Skeletal muscle cell (primary cell): ENCODE results near the gene LANCL2.

Experiments
- DNase-seq: peaks from one replicate; pipeline ENCODE4 v3.0.0-alpha.2; 2010; ENCODE audit warnings: low read depth
- H3K4me3 ChIP-seq: 2 replicates; pipeline ENCODE4 v1.5.1; 2011; ENCODE audit warnings: low read depth, mild to moderate bottlenecking, control low read depth, low read length, moderate library complexity

The LANCL2 gene

DNA sequence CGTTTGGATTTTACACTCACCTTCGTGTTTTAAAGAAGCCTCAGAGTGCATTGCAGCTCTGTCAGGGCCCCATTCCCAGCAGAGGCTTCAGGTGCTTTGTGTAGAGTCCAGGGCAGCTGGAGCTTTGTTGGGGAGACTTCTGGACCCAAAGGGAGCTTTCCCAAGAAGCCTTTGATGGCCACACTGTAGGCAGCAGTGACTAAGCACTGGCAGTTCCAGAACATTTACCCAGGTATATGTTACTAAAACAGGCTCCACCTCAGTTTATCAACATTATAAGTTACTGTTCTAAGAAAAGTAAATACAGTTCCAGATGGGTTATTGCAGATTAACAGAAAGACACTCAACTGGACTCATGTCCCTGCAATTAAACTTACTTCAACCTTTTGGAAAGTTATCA lies 66.8 kb downstream of the LANCL2 start:
- no peak overlapping the region for H3K4me3 ChIP-seq
- DNase-seq, result no peak

GRCh38 chr7:55432506-55432905 lies 67.4 kb downstream of the LANCL2 start:
- H3K4me3 ChIP-seq, result no peak overlapping the region
- no peak for DNase-seq

- H3K4me3 ChIP-seq, result no peak overlapping the region
- no peak for DNase-seq
These were observed 68.0 kb downstream of the LANCL2 start for GRCh38 chr7:55432939-55433784.

- H3K4me3 ChIP-seq, result no peak overlapping the region
- DNase-seq, result no peak
These were observed 70.3 kb downstream of the LANCL2 start for GRCh38 chr7:55435466-55435865.

DNA sequence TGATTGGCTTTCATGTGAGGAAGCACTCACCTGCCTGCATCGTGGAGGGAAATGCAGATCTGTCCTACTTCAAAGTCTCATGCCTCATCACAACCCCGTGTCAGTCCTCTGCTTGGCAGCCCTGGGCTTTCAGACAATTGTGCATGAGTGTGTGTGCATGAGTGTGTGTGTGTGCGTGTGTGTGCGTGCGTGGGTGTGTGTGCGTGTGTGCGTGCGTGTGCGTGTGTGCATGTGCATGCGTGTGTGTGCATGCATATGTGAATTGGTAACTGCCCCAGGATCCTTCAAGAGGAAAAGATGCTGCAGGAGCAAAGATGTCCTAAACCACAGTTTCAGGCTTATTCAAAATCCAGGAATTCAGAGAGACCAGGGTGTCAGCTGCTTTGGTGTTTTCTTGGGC lies 71.3 kb downstream of the LANCL2 start:
- no peak overlapping the region for H3K4me3 ChIP-seq
- DNase-seq, result no peak

- H3K4me3 ChIP-seq, result no peak overlapping the region
These were observed 72.2 kb downstream of the LANCL2 start for GRCh38 chr7:55437375-55437774.

DNA sequence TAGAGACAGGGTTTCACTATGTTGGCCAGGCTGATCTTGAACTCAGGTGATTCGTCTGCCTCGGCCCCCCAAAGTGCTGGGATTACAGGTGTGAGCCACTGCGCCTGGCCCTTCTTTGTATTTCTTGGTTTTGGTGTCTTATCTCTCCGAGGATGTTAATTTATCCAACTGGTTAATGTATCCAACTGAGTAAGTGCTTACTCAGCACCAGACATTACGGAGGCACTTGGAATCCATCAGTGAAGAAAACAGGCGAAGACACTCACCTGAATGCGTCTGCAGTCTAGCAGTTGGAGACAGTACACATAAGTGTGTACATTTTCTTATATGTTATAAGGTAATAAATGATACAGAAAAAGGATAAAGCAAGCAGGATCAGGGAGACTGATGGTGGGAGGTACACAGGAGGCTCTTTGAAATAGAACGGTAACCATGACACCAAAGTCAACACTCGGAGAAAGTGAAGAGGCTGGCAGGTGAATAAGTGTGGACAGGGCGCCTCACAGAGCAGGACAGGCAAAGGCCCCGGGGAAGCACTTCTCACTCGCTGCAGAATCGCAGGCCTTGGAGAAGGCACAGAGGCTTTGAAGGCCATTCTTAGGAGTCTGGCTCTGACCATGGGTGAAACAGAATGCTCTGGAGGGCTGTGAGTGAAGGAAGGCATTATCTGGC lies 73.1 kb downstream of the LANCL2 start:
- no peak for DNase-seq
- H3K4me3 ChIP-seq, result no peak overlapping the region

More at GRCh38 chr7:55437375-55437774, 72.2 kb downstream of the LANCL2 start:
- no peak for DNase-seq

GRCh38 chr7:55438757-55439525 lies 73.8 kb downstream of the LANCL2 start:
- DNase-seq, result no peak
- H3K4me3 ChIP-seq, result no peak overlapping the region

- no peak overlapping the region for H3K4me3 ChIP-seq
- no peak for DNase-seq
These were observed 74.5 kb downstream of the LANCL2 start for GRCh38 chr7:55439627-55440026.

- no peak for DNase-seq
- H3K4me3 ChIP-seq, result no peak overlapping the region
These were observed 75.0 kb downstream of the LANCL2 start for GRCh38 chr7:55440040-55440690.

DNA sequence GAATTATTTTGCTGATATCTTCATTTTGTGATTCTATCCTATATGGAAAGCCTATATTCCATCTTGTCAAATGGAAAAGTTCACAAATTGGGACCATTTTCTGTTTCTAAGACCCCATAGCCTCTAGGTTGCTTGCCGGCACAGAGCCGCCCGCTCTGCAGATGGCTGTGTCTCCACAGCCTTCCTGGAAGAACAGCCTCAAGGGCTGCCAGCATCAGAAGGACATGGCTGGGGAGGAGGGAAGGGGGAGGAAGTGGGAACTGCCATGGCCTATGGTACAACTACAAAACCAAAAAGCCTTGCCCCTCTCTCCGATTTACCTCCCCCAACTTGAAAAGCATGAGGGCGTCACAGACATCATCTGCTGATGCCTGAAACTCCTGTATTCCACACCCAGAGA lies 75.9 kb downstream of the LANCL2 start:
- no peak for DNase-seq
- no peak overlapping the region for H3K4me3 ChIP-seq

DNA sequence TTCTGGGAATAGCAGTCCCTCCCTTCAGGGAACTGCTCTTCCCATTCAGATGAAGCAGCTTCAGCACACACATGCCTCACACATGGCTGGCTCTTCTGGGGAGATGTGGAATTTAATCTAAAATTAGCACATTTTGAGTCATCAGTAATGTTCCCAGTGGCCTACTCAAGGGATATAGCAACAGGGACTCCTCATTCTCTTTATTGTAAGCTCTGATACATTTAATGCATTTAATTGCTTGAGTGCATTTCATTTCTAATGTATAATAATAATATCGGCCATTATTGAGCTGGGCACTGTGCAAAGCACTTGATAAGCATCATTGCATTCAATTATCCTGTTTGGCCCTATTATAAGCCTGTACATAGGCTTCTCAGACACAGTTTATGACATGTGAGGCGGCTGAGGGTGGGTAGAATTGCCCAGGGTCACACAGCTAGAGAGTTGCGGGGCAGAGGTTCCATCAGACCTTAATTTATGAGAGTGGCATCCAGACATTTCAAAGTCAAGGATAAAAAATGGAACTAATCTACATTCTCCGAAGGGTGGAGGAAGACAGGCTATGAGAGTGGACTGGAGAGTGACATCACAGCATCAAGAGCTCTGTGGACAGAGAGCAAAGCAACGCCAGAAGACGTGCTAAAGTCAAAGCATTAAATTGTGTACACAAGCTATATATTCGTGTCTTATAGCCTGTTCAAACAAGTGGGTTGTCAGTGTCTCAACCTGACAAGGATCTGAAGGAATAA lies 76.8 kb downstream of the LANCL2 start:
- DNase-seq, result peak; percentile 33

GRCh38 chr7:55444786-55445185 lies 79.6 kb downstream of the LANCL2 start:
- DNase-seq, result no peak
- H3K4me3 ChIP-seq, result no peak overlapping the region

More for the DNA sequence above, 76.8 kb downstream of the LANCL2 start:
- H3K4me3 ChIP-seq, result no peak overlapping the region

GRCh38 chr7:55448526-55448925 lies 83.4 kb downstream of the LANCL2 start:
- no peak overlapping the region for H3K4me3 ChIP-seq
- DNase-seq, result no peak

DNA sequence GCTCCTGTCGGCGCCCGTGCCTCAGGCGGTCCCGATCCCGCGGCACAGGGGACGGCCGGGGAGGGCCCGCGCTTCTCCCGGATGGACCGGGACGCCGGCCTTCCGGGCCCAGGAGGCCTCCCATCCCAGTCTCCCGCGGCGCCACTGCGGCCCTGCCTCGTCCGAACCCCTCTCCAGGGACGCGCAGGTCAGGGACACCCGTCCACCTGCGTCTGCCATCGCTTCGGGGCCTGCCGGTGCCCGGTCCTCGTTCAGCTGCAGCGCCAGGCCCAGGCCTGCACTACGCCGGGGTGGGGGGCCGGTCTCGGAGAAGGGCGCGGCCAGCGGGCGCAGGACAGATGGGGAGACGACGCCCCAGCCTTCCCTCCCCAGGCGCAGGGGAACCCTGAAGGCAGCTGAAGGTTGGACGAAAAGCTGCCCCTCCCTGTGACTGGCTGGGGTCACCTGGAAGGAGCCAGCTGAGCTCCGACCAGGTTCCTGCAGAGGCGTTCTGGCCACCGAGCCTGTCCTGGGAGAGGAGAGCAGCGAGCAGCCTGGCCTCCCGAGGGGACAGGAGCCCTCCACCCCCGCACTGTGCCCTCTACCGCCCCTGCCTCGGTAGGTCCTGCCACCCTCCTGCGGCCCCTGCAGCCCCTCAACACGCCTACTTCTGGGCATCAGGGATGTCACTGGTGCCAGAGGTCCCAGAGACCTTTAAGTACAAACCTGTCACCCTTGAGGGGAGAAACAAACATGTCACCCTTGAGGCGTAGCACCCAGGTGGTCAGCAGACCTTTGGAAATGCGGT lies 84.3 kb downstream of the LANCL2 start:
- DNase-seq, result no peak
- H3K4me3 ChIP-seq, result no peak overlapping the region

DNA sequence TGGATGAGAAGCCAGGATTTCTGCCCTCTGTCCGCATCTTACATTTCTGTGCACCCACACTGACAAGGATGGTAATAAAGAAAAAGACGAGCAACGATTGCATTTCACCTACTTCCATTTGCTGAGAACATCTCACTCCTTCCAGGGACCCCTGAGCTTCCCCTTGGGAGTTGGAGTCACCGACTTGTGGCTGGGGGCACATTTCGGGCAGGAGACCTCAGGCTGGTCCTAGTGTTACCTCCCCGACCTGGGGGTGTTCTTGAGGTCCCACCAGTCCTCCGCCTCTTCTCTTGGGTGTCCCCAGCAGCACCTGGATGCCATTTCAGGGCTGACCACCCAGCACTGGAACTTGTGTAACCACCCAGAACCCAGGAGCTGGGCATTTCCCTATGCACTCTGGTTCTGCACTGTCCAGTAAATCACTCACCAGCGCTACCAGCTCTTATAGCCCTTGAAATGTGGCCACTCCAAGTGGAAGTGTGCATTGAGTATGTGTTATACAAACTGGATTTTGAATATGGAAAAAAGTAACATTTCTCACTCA lies 84.9 kb downstream of the LANCL2 start:
- no peak overlapping the region for H3K4me3 ChIP-seq
- no peak for DNase-seq

DNA sequence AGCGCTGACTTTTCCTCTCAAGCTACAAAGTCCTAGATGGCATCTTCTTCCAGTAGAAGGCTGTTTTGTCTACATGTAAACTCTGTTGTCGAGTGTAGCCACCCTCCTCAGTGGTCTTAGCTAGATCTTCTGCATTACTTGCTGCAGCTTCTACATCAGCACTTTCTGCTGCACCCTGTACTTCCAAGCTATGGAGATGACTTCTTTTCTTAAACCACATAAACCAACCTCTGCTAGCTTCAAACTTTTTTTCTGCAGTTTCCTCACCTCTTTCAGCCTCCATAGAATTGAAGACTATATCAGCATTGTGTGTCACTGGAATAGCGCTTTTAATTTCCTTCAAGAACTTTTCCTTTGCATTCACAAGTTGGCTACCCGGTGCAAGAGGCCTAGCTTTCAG lies 87.8 kb downstream of the LANCL2 start:
- DNase-seq, result no peak
- no peak overlapping the region for H3K4me3 ChIP-seq

GRCh38 chr7:55457801-55458200 lies 92.7 kb downstream of the LANCL2 start:
- DNase-seq, result no peak
- H3K4me3 ChIP-seq, result no peak overlapping the region
